ENCODE measurements around the gene EPHB2.

EPHB2 gene

DNA sequence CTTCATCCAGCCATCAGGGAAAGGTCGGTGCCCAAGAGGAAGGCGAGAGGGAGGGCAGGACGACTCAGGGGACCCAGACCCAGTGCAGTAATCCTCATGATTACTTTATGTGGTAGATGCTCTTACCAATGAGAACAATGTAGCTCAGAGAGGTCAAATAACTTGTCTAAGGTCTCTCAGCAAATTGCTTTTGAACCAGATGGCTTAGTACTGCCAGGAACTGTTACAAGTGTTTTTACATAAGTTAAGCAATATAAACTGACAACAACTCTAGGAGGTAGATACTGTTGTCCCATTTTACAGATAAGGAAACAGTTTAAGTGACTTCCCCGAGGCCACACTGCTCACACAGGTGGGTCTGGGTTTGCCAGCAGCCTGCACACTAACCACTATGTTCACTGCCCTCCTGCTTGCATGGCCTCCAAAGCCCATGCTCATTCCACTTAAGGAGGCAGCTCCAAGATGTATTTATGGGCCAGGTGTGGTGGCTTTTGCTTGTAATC lies 150.3 kb downstream of the EPHB2 start:
- DNase-seq (ENCODE audit: low spot score), result no peak

DNA sequence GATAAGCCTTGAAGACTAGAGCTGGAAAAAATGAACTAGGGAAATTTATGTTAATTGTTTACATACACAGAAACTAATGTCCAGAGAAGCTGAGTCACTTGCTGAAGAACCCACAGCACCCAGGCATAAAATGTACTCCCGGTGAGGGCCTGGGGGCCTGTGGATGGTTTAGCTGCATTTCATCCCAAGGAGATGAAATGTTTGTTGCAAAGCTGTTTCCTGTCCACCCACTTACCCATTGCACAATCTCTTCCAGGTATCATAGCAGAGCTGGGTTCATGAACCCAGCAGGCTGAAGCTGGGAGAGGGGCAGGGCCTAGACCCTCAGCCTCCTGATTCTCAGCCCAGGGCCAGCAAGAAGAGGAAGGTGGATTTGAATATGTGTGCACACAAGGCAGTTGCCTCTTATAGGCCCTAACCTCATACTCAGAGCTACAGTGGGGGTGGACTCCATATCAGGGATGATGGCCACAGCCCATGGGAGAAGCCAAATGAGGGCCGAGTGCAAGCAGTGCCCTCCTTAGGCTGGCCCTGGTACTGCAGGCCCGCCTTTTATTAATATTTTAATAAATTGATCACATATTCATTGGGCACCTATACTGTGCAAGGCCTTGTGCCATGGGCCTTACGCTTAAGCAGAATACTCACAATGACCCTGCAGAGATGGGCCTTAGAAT lies 151.3 kb downstream of the EPHB2 start:
- DNase-seq (ENCODE audit: low spot score), result peak; percentile 59

DNA sequence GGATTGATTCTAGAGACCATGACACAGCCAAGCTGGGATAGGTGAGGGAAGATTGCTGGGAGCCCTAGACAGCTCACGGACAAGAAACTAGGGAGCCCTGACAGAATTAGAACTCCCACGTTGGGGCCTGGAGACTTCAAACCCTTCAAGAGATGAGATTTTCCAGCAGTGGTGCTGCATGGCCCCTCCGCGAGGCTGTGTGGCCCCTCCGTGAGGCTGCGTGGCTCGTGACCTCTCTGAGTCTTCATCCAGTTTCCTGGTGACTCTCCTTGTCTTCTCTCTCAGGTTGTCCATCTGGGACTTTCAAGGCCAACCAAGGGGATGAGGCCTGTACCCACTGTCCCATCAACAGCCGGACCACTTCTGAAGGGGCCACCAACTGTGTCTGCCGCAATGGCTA lies 152.1 kb downstream of the EPHB2 start:
- no peak for DNase-seq (ENCODE audit: low spot score)

DNA sequence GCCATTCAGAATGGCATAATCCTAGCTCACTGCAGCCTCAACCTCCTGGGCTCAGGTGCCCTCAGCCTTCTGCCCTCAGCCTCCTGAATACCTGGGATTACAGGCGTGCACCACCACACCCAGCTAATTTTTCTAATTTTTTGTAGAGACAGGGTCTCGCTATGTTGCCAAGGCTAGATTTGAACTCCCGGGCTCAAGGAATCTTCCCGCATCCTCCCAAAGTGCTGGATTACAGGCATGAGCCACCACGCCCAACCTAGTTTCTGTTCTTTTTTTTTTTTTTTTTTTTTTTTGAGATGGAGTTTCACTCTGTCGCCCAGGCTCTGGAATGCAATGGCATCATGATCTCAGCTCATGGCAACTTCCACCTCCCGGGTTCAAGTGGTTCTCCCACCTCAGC lies 153.1 kb downstream of the EPHB2 start:
- DNase-seq (ENCODE audit: low spot score), result no peak

DNA sequence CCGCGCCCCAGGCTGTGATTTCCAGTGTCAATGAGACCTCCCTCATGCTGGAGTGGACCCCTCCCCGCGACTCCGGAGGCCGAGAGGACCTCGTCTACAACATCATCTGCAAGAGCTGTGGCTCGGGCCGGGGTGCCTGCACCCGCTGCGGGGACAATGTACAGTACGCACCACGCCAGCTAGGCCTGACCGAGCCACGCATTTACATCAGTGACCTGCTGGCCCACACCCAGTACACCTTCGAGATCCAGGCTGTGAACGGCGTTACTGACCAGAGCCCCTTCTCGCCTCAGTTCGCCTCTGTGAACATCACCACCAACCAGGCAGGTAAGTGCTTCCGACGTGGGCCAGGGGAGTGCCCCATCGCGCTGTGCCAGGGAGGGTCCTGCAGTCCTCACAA lies 154.2 kb downstream of the EPHB2 start:
- DNase-seq (ENCODE audit: low spot score), result no peak

DNA sequence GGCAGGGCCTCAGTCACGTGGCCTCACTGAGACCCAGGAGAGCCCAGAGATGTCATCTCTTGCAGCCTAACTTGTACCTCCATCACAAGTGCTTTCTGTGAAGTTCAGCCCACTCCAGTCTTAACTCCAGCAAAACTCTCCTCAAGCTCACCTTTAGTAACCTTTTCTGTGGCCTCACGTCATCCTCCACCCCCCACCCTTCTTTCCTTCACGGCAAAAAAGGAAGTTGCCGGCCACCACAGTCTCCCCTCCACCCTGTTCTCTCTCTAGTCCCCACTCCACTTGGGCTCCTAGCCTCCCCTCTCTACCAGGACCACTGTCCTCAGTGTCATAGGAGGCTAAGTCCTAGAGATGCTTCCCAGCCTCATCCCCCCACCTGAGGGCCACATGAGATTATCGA lies 155.1 kb downstream of the EPHB2 start:
- DNase-seq (ENCODE audit: low spot score), result no peak

DNA sequence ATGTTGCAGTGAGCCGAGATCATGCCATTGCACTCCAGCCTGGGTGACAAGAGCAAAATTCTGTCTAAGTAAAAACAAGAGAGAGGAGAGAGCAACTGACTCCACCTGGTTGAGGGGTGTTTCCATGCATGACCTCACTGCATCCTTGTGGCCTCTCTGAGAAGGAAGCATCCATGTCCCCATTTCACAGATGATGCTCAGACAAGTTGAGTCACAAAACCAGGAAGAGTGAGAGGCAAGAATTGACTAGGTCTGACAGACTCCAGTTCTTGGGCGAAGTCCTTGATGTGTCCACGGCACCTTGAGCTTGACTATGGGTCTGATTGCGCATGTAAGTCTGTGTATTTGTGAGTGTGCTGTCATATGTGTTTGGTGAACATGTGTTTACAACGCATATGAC lies 156.2 kb downstream of the EPHB2 start:
- DNase-seq (ENCODE audit: low spot score), result no peak

DNA sequence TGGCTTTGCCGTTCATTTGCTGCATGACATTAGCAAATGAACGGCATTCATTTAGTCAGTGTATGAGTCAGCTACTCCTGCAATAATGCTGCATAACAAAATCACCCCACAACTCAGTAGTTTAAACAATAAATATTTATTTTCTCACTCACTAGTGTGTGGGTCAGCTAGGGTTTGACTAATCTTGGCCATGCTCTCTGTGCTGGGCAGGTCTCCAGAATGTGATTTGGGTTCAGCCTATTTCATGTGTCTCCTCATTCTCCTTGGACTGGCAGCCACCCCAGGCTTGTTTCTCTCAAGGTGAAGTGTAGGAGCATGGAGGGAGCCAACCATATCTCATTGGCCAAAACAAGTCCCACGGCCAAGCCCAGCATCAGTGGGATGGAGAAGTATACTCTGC lies 157.7 kb downstream of the EPHB2 start:
- DNase-seq (ENCODE audit: low spot score), result no peak

DNA sequence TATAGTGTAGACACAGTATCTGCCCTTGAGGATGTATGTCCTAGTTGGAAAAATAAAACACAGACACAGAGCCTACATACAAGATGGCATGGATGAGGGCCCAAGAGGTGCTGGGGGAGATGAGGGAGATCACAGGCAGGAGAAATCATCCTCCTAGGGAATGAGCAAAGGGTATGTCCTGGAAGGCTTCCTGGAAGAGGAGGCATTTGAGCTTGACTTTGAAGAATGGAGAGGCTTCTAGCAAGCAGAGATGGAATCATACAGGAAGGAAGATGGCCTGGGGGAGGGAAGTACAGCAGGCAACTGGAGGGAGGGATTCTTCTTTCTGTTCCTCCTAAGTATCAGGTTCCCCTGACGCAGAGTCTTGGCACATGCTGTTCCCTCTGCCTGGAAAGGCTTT lies 158.7 kb downstream of the EPHB2 start:
- DNase-seq (ENCODE audit: low spot score), result no peak

DNA sequence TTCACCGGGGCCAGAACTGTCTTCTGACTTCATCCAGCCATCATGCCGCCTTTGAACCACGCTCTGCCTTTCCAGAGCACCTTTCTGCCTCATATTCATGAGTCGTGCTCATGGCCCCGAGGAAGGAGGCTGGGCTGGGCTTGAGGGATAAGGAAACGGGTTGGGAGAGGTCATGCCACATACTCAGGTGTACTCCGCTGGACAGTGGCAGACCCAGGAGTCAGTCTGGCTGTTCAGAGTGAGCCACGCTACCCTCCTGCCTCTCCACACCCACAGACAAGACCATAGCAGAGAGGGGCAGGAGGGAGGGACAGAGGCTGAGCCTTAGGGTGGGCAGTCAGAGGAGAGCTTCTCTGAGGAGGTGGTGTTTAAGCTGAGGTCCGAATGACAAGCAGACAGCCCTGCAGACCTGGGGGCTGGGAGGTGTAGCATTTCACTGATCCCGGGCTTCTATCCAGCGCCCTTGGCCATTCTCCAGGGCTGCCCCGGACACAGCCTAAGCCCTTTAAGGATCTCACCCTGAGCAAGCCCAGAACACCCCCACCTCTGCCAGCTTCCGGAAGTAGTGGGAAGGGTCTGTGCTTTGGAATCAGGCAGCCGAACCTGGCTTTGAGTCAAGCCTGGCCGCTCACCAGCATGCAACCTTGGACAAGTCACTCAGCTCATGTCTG lies 159.7 kb downstream of the EPHB2 start:
- no peak for DNase-seq (ENCODE audit: low spot score)

DNA sequence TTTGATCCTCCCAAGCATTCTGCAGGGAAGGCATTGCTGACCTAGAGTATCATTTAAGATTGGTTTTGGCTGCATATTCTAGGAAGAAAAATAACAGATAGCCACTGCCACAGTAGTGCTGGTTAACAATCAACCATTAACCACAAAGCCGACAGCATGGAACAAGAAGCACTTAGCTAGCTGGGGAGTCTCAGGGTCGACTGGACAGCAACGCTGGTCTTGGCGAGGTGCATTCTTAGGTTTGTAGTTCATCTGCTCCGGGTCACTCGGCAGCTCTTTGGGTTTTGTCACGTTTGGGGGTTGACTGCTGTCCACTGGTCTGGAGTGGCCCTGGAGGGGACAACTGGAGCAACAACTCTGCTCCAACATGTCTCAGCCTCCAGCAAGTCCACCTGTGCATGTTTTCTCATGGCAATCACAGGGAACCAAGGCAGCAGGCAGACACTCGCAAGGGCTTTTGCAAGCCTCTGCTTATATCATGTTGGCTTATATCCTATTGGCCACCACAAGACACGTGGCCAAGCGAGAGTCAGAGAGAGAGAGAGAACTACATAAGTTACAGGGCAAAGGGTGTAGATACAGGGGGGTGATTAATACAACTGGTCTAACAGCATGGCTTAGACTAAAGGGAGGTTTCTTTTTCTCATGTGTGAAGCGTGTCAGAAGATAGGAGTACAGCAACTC lies 162.5 kb downstream of the EPHB2 start:
- no peak for DNase-seq (ENCODE audit: low spot score)

DNA sequence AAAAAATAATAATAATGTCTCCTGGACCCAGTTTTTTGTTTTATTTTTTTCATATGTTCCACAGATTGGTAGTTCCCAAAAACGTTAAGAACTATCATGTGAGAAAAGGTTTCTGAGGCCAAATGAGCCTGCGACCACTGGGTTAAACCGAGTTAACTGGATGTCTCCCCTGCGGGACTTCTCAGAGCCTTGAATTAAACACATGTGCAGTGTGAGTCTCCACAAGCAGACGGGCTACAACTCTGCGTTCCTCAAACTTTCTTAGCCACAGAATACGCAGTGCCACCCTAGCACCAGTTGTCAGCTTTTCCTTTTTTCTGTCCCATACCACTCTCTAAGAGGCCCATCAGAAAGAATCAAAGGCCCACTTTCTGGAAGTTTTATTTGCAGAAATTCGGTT lies 164.1 kb downstream of the EPHB2 start:
- DNase-seq (ENCODE audit: low spot score), result no peak

DNA sequence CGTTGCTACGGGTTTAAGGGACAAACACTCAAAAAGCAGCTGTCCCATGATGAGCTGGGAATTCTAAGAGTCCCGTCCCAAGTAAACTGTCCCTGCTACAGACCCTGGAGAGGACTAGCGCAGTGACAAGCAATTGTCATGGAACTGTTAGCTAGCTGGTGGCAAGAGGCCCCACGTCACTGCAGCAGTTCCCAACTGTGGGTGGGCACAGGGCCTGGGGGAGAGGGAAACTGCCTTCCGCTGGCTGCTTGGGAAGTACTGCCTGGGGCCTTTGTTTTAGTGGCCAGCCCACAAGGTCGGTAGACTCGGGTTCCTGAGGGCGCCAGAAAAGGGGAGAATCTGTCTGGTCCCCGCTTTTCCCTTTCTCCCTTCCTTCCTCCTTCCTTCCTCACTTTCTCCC lies 164.6 kb downstream of the EPHB2 start:
- DNase-seq (ENCODE audit: low spot score), result no peak

DNA sequence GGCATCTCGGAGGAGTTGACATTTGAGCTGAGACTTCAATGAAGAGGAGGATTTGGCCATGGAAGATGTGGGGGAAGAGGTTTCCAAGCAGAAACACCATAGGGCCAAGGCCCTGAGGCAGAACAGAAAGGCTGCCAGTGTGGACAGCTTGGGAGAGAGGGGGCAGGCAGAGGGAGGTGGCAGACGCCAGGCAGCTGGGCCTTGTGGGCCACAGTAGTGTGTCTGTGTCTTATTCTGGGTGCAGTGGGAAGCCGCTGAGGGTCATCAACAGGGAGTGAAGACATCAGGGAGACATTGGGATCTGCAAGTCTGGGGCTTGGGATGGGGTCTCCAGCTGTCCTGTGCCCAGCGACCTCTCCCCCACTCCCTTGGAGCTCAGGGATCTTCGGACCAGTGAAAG lies 165.2 kb downstream of the EPHB2 start:
- peak; percentile 44 for DNase-seq (ENCODE audit: low spot score)

DNA sequence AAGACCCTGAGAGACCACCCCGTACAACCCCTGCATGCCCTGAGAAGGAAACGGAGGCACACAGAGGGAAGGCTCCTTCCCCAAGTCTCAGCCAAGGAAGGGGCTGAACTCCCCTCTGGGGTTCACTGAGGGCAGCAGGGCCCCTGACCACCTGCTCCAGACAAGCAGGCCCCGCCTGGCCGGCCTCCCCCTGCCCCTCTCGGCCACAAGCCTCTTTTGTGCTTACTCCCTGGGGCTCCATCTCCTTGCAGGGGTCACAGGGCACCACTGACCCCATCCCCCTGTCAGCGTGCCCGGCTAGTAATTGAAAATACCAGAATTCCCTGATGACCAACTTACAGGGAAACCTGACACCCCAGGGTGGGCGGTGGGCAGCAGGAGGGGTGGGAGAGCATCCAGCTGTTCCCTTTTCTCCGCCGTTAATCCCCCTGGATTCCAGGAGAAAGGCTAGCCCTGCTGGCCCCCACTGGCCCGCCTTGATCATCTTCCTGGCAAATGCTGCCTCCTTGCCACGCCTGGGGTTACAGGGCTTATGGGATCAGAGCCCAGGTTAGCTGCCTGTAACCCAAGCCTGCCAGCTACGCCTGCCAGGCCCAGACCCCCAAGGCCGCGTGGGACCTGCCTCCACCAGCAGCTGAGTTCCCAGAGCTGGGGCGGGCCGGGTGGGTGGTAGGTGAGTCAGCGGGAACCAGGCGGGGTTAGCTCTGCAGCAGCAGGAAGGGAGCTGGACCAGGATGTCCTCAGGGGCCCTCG lies 165.9 kb downstream of the EPHB2 start:
- DNase-seq (ENCODE audit: low spot score), result no peak

DNA sequence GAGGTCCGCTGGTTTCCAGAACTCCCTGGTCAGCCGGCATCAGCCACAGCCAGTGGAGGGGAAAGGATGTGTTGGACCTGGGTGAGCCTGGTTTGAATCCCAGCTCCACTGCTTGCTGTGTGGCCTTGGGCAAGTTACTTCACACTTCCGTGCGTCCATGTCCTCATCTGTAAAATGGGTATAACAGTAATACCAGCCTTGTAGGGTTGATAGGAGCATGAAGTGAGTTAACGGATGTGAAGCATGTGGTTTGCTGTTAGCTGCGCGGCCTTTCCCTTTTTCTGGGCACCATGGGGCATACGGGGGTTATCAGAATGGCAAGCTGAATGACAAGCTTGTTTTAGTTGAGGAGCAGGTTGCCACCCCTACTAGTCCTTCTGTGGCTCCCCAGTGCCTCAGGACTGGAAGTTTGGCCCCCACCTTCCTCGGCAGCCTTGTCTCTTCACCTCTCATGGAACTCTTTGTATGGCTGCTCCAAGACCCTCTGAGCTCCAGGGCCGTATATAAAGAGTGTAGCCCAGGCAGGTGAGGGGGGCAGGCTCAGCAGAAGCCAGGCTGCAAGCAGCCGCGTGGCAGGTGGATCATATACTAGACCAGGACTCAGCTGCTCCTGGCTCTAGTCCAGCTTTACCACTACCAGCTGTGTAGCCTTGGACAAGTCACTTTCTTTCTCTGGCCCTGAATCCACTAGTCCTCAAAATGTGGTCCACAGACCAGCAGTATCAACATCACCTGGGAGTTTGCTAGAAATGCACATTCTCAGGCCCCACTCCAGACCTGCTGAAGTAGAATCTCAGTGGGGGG lies 166.7 kb downstream of the EPHB2 start:
- no peak for DNase-seq (ENCODE audit: low spot score)

DNA sequence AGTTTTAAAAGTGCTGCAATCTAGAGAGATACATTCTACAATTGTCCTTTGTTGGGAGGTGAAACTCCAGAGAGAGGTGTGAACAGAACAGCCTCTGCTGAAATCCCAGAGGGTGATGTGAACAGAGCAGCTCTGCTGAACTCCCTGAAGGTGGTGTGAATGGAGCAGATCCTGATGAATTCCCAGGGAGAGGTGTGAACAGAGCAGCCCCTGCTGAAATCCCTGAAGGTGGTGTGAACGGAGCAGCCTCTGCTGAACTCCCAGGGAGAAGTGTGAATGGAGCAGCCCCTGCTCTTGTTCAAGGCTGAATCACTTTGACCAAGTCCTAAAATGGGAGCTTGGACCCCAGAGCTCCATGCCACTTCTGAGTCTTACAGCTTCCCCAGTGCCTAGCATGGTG lies 167.3 kb downstream of the EPHB2 start:
- DNase-seq (ENCODE audit: low spot score), result no peak

DNA sequence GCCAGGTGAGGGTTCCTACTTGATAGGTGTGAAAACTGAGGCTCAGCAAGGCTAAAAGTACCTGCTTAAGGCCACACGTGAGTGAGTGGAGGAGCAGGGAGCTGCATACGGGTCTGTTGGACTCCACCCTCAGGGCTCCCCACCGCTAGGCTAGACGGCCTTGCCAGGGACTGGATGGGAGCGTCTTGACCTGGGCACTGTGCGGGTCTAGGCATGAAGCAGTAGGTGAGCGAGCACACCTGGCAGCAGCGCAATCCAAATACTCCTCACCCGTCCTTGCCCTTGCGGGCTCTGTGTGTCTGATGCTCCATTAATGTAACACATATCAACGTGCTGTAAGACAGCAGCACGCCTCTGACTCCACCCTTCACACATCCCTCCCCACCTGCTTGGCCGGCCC lies 168.0 kb downstream of the EPHB2 start:
- no peak for DNase-seq (ENCODE audit: low spot score)

DNA sequence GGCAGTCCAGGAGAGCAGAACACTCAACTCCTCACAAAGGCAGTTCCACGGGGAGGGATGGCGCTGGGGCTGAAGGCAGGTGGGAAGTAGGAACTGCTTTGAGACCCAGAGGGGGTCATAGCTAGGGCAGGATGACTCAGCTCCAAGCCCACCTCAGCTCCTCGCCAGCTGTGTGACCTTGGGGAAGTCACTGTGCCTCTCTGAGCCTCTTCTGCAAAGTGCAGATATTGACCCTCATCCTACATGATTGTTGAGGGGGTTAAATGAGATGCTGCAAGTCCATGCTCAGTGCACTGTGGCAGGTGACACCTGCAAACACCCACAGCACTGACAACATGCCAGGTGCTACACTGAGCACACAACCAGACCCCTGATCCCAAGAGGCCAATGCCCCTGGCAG lies 168.8 kb downstream of the EPHB2 start:
- DNase-seq (ENCODE audit: low spot score), result no peak

DNA sequence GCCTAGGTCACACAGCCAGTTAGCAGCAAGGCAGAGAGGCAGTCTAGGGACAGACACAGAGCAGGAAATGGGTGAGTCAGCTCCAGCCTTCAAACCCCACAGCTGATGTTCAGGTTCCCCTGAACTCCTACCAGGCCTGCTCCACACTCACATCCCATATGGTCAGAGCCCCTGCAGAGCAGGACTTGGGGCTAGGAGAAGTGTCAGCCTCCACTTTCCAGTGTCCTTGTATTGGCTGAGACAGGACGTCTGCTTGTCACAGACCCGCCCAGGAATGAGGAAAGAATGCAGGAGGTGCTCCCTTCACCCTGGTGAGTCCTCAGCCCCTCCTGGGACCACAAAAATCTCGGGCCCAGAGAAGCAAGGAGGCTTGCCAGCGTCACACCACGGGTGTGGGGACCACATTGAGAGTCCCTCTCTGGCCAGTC lies 169.5 kb downstream of the EPHB2 start:
- no peak for DNase-seq (ENCODE audit: low spot score)

DNA sequence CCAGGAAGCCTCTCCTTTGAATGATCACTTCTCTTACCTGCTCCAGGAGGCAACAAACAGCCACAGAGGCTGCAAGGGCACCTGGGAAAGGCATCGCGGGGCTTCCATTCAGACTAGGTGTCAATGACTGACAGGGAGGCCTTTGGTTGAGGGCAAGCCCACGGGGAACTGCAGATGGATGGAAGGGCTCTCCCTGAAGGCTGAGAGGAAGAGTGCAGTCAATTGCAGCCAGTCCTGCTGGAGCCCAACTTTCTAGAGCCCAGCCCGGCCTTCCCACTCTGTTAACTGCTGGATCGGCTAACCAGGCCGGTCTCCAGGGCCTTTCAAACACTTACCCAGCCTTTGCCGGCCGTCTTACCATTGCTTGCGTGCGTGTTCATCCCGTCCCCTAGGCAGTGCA lies 172.8 kb downstream of the EPHB2 start:
- no peak for DNase-seq (ENCODE audit: low spot score)
